Stimulated activated CD8-positive, alpha-beta memory T cell treated with anti-CD3 and anti-CD28 coated beads, Interleukin-15, amount 100 ng/mL, for 1 hour (primary cell): Measurements from ENCODE around the gene SGIP1.

Experiments
- DNase-seq: peaks from one replicate; pipeline ENCODE4 v3.0.0-alpha.2; 2020; ENCODE audit warnings: low read depth

Gene SGIP1

GRCh38 chr1:66523562-66523961, 10.4 kb upstream of the SGIP1 start:
- DNase-seq: no peak

GRCh38 chr1:66525086-66525485, 8.9 kb upstream of the SGIP1 start:
- no peak for DNase-seq

GRCh38 chr1:66526036-66526435, 7.9 kb upstream of the SGIP1 start:
- no peak for DNase-seq

- DNase-seq: no peak
Observed at GRCh38 chr1:66526991-66527390, 7.0 kb upstream of the SGIP1 start.

GRCh38 chr1:66527686-66528085, 6.3 kb upstream of the SGIP1 start:
- no peak for DNase-seq

GRCh38 chr1:66528580-66528979, 5.4 kb upstream of the SGIP1 start:
- no peak for DNase-seq

- no peak for DNase-seq
Observed at GRCh38 chr1:66532214-66532613, 1.7 kb upstream of the SGIP1 start.

- no peak for DNase-seq
Observed at GRCh38 chr1:66532798-66533783, 862 bp upstream of the SGIP1 start.

- no peak for DNase-seq
Observed at GRCh38 chr1:66535061-66535460, 1.1 kb downstream of the SGIP1 start.

- DNase-seq: no peak
Observed at GRCh38 chr1:66535853-66536252, 1.9 kb downstream of the SGIP1 start.

- DNase-seq: no peak
Observed at GRCh38 chr1:66537718-66538117, 3.8 kb downstream of the SGIP1 start.

- DNase-seq: no peak
Observed at GRCh38 chr1:66539491-66539890, 5.5 kb downstream of the SGIP1 start.

GRCh38 chr1:66540434-66541032, 6.6 kb downstream of the SGIP1 start:
- no peak for DNase-seq

GRCh38 chr1:66542314-66542713, 8.4 kb downstream of the SGIP1 start:
- no peak for DNase-seq

GRCh38 chr1:66542811-66543767, 9.1 kb downstream of the SGIP1 start:
- DNase-seq: no peak

- no peak for DNase-seq
Observed at GRCh38 chr1:66546047-66546810, 12.3 kb downstream of the SGIP1 start.

- no peak for DNase-seq
Observed at GRCh38 chr1:66549017-66549416, 15.1 kb downstream of the SGIP1 start.

- no peak for DNase-seq
Observed at GRCh38 chr1:66550243-66550642, 16.3 kb downstream of the SGIP1 start.

- DNase-seq: no peak
Observed at GRCh38 chr1:66552287-66552686, 18.3 kb downstream of the SGIP1 start.

GRCh38 chr1:66552829-66553228, 18.9 kb downstream of the SGIP1 start:
- DNase-seq: no peak

GRCh38 chr1:66553846-66554245, 19.9 kb downstream of the SGIP1 start:
- DNase-seq: no peak
